Measurements from ENCODE around the gene PRKCH.

PRKCH gene

GRCh38 chr14:61596990-61597389 lies 275.6 kb downstream of the PRKCH start:
- no peak overlapping the region for H3K27ac ChIP-seq (replicated peaks)
- no peak overlapping the region for H3K4me3 ChIP-seq (replicated peaks; ENCODE audit: insufficient read depth, low read length)
- H3K27me3 ChIP-seq (ENCODE audit: insufficient read depth, poor library complexity, severe bottlenecking) = no peaks in the 10 kb centered on the region
- DNase-seq (ENCODE audit: low read depth in 1 of 2, low spot score in 1 of 2) = no peak
- no peak for TF ChIP-seq SPI1 (IDR thresholded peaks at IDR 0.05; ENCODE audit: borderline replicate concordance, low read depth)
- no peak for TF ChIP-seq GABPA (IDR thresholded peaks at IDR 0.05; ENCODE audit: low read depth)
- TF ChIP-seq POLR2AphosphoS5 (IDR thresholded peaks at IDR 0.05; ENCODE audit: low read depth) = no peak
- no peak for TF ChIP-seq CTCF (IDR thresholded peaks at IDR 0.05; ENCODE audit: insufficient read depth, low read length)
- no peak for TF ChIP-seq REST (IDR thresholded peaks at IDR 0.05; ENCODE audit: insufficient replicate concordance, low read depth)

DNA sequence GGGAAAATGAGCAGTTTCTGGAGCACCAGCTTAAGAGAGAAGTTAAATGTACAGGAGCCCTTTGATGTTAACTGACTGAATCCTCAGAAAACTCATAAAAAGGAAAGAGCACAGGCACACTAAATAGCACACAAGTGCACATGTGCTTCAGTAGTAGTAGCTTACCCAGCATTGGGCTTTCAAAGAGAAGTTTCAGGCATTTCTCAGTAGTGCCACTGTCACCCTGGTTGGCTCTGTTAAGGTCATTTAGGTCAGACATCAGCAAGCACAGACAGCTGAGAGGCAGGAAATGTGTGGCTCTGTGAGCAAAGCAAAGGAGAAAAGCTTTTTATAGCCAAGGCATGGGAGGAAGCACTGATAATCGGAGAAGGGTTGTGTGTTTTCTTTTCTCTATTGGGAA lies 277.6 kb downstream of the PRKCH start:
- Histone ChIP-seq H3K27me3 (ENCODE audit: insufficient read depth, poor library complexity, severe bottlenecking) (no peaks in the 10 kb centered on the region), H3K4me3 (replicated peaks; ENCODE audit: insufficient read depth, low read length) (no peak overlapping the region), H3K27ac (replicated peaks) (peak overlapping the region; percentile 60)
- no peak for TF ChIP-seq POLR2AphosphoS5 (IDR thresholded peaks at IDR 0.05; ENCODE audit: low read depth)
- TF ChIP-seq GABPA (IDR thresholded peaks at IDR 0.05; ENCODE audit: low read depth) = no peak
- no peak for TF ChIP-seq SPI1 (IDR thresholded peaks at IDR 0.05; ENCODE audit: borderline replicate concordance, low read depth)
- no peak for TF ChIP-seq CTCF (IDR thresholded peaks at IDR 0.05; ENCODE audit: insufficient read depth, low read length)
- no peak for TF ChIP-seq REST (IDR thresholded peaks at IDR 0.05; ENCODE audit: insufficient replicate concordance, low read depth)
- DNase-seq (ENCODE audit: low read depth in 1 of 2, low spot score in 1 of 2) = peak in 1 of 2 experiments; percentile 29

- Histone ChIP-seq H3K27ac (replicated peaks) (peak overlapping the region; percentile 60), H3K27me3 (ENCODE audit: insufficient read depth, poor library complexity, severe bottlenecking) (no peaks in the 10 kb centered on the region), H3K4me3 (replicated peaks; ENCODE audit: insufficient read depth, low read length) (no peak overlapping the region)
- no peak for TF ChIP-seq GABPA (IDR thresholded peaks at IDR 0.05; ENCODE audit: low read depth)
- TF ChIP-seq CTCF (IDR thresholded peaks at IDR 0.05; ENCODE audit: insufficient read depth, low read length) = no peak
- no peak for TF ChIP-seq REST (IDR thresholded peaks at IDR 0.05; ENCODE audit: insufficient replicate concordance, low read depth)
- TF ChIP-seq SPI1 (IDR thresholded peaks at IDR 0.05; ENCODE audit: borderline replicate concordance, low read depth) = no peak
- TF ChIP-seq POLR2AphosphoS5 (IDR thresholded peaks at IDR 0.05; ENCODE audit: low read depth) = no peak
- peak; percentile 27 to 28 for DNase-seq (ENCODE audit: low read depth in 1 of 2, low spot score in 1 of 2)
Measured at GRCh38 chr14:61599942-61600341, 278.6 kb downstream of the PRKCH start.
